ENCODE results near the gene PLCB4. TPM values are rescaled to one million over a fixed set of nuclear protein-coding genes. Genes with fewer than 3 reads are reported as not detected.

Gene PLCB4
- total and polyA plus RNA-seq, 3 donors from 2014 or later, result 5.9 to 19.4 (median 15.5) TPM

GRCh38 chr20:9136114-9136513 lies 67.2 kb downstream of the PLCB4 start:
- DNase-seq, result no peak
- Histone ChIP-seq H3K9me3 (no peaks in the 10 kb centered on the region), H3K36me3 (ENCODE audit: low read depth, missing control alignments) (no peaks in the 10 kb centered on the region), H3K4me3 (no peak overlapping the region), H3K27me3 (no peaks in the 10 kb centered on the region), H3K27ac (peak overlapping the region in 1 of 2 donors; percentile 13), H3K4me1 (no peaks in the 10 kb centered on the region)
- intact Hi-C loops (cut with DNase I; ENCODE audit: low total_unique reads), result no loop called here
- WGBS, 2 donors, result 30 to 51% methylated on average over 3 of the region's 3 CpGs
- TF ChIP-seq CTCF (IDR thresholded peaks at IDR 0.05), result no peak
- TF ChIP-seq POLR2A (IDR thresholded peaks at IDR 0.05), result no peak

GRCh38 chr20:9137001-9137400 lies 68.1 kb downstream of the PLCB4 start:
- TF ChIP-seq CTCF (IDR thresholded peaks at IDR 0.05), result no peak
- TF ChIP-seq POLR2A (IDR thresholded peaks at IDR 0.05), result no peak
- no peak overlapping the region for H3K4me3 ChIP-seq
- H3K27ac ChIP-seq, result no peak overlapping the region
- WGBS, 2 donors, result 87 to 88% methylated on average over 7 of the region's 7 CpGs
- no peaks in the 10 kb centered on the region for H3K36me3 ChIP-seq (ENCODE audit: low read depth, missing control alignments)
- no peaks in the 10 kb centered on the region for H3K4me1 ChIP-seq
- intact Hi-C loops (cut with DNase I; ENCODE audit: low total_unique reads), result no loop called here
- no peak for DNase-seq
- H3K9me3 ChIP-seq, result no peaks in the 10 kb centered on the region
- no peaks in the 10 kb centered on the region for H3K27me3 ChIP-seq

GRCh38 chr20:9139106-9139833 lies 70.4 kb downstream of the PLCB4 start:
- TF ChIP-seq CTCF (IDR thresholded peaks at IDR 0.05), result no peak
- TF ChIP-seq POLR2A (IDR thresholded peaks at IDR 0.05), result no peak
- H3K27me3 ChIP-seq, result no peaks in the 10 kb centered on the region
- no peaks in the 10 kb centered on the region for H3K36me3 ChIP-seq (ENCODE audit: low read depth, missing control alignments)
- H3K9me3 ChIP-seq, result no peaks in the 10 kb centered on the region
- intact Hi-C loops (cut with DNase I; ENCODE audit: low total_unique reads), result no loop called here
- no peak for DNase-seq
- WGBS, 2 donors, result 82 to 87% methylated on average over 3 of the region's 3 CpGs
- no peak overlapping the region for H3K27ac ChIP-seq
- no peak overlapping the region for H3K4me3 ChIP-seq
- no peaks in the 10 kb centered on the region for H3K4me1 ChIP-seq

- intact Hi-C loops (cut with DNase I; ENCODE audit: low total_unique reads), result no loop called here
- Histone ChIP-seq H3K27me3 (no peaks in the 10 kb centered on the region), H3K27ac (no peak overlapping the region), H3K4me3 (no peak overlapping the region), H3K9me3 (no peaks in the 10 kb centered on the region), H3K4me1 (no peaks in the 10 kb centered on the region), H3K36me3 (ENCODE audit: low read depth, missing control alignments) (no peaks in the 10 kb centered on the region)
- TF ChIP-seq CTCF (IDR thresholded peaks at IDR 0.05), result no peak
- no peak for TF ChIP-seq POLR2A (IDR thresholded peaks at IDR 0.05)
- 77 to 84% methylated on average over 8 of the region's 8 CpGs for WGBS, 2 donors
- no peak for DNase-seq
These were observed 71.4 kb downstream of the PLCB4 start for GRCh38 chr20:9140162-9140760.

- 64 to 73% methylated on average over 1 of the region's 1 CpG for WGBS, 2 donors
- Histone ChIP-seq H3K4me3 (no peak overlapping the region), H3K4me1 (no peaks in the 10 kb centered on the region), H3K36me3 (ENCODE audit: low read depth, missing control alignments) (no peaks in the 10 kb centered on the region), H3K27ac (no peak overlapping the region), H3K27me3 (no peaks in the 10 kb centered on the region), H3K9me3 (no peaks in the 10 kb centered on the region)
- no peak for DNase-seq
- intact Hi-C loops (cut with DNase I; ENCODE audit: low total_unique reads), result no loop called here
- TF ChIP-seq POLR2A (IDR thresholded peaks at IDR 0.05) (no peak), CTCF (IDR thresholded peaks at IDR 0.05) (no peak)
These were observed 72.2 kb downstream of the PLCB4 start for GRCh38 chr20:9141070-9141469.

Measured in testis (tissue), 3 donors.